Endothelial cell of umbilical vein (primary cell): Measurements from ENCODE around the gene KCNJ6.

Experiments
- EZH2 ChIP-seq: IDR thresholded peaks from 2 replicates; pipeline ENCODE4 v1.6.1; 2012; ENCODE audit warnings: borderline replicate concordance, low read depth, mild to moderate bottlenecking, moderate library complexity, low read length, inconsistent platforms; ENCODE audit not compliant: severe bottlenecking
- FOS ChIP-seq: IDR thresholded peaks from 2 replicates; pipeline ENCODE4 v1.6.1; 2011; ENCODE audit warnings: mild to moderate bottlenecking, low read length, moderate library complexity, borderline replicate concordance; ENCODE audit not compliant: insufficient read depth
- GATA2 ChIP-seq: IDR thresholded peaks from 2 replicates; pipeline ENCODE4 v1.7.0; 2011; ENCODE audit warnings: low read depth, mild to moderate bottlenecking, moderate library complexity, mixed read lengths, low read length; ENCODE audit not compliant: insufficient read length, insufficient read depth
- JUN ChIP-seq: IDR thresholded peaks from 2 replicates; pipeline ENCODE4 v1.6.1; 2011; ENCODE audit warnings: borderline replicate concordance, low read depth; ENCODE audit not compliant: insufficient read length, insufficient read depth
- MYC ChIP-seq: IDR thresholded peaks from one replicate; pipeline ENCODE4 v1.6.1; 2011; ENCODE audit warnings: mild to moderate bottlenecking, low read depth, low read length
- POLR2A ChIP-seq: IDR thresholded peaks from 2 replicates; pipeline ENCODE4 v1.6.1; 2012; ENCODE audit warnings: low read depth, mild to moderate bottlenecking, control low read depth, low read length
- POLR2AphosphoS5 ChIP-seq: IDR thresholded peaks from 2 replicates; pipeline ENCODE4 v1.6.1; 2012; ENCODE audit warnings: low read depth, mild to moderate bottlenecking, control low read depth, low read length, moderate library complexity; ENCODE audit not compliant: insufficient read depth
- TF ChIP-seq, protein P1 (sequence below), 2 donors: IDR thresholded peaks; 1 replicate in 1 of 2; 2 replicates in 1 of 2; pipeline ENCODE4 v1.5.1; 2011; ENCODE audit warnings: low read length in 2 of 2, mild to moderate bottlenecking in 2 of 2, moderate library complexity in 2 of 2, control low read depth in 1 of 2, inconsistent platforms in 1 of 2, low read depth in 1 of 2; ENCODE audit not compliant: insufficient read depth in 1 of 2; ENCODE audit errors: extremely low read depth in 1 of 2
- TF ChIP-seq, protein P2 (sequence below): IDR thresholded peaks from 2 replicates; pipeline ENCODE4 v1.6.1; 2011; ENCODE audit not compliant: insufficient read depth, insufficient read length

DNA sequence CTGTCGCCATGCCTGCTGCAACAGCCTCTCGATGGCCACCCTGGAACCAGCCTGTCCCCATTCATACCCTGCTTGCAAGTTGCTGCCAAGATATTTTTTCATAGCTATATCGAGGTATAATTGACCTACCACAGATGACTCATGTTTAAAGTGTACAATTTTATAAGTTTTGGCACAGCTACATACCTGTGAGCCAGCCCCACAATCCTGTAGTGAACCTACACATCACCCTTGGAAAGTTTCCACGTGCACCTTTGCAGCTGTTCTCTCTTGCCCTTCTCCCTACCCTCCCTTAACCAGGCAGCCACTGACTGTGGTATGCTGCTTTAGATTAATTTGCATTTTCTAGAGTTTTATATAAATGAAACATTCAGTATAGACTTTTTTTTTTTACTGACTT, 23.0 kb upstream of the KCNJ6 start:
- no peak for TF ChIP-seq EZH2
- TF ChIP-seq, protein P1, sequence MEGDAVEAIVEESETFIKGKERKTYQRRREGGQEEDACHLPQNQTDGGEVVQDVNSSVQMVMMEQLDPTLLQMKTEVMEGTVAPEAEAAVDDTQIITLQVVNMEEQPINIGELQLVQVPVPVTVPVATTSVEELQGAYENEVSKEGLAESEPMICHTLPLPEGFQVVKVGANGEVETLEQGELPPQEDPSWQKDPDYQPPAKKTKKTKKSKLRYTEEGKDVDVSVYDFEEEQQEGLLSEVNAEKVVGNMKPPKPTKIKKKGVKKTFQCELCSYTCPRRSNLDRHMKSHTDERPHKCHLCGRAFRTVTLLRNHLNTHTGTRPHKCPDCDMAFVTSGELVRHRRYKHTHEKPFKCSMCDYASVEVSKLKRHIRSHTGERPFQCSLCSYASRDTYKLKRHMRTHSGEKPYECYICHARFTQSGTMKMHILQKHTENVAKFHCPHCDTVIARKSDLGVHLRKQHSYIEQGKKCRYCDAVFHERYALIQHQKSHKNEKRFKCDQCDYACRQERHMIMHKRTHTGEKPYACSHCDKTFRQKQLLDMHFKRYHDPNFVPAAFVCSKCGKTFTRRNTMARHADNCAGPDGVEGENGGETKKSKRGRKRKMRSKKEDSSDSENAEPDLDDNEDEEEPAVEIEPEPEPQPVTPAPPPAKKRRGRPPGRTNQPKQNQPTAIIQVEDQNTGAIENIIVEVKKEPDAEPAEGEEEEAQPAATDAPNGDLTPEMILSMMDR (IDR thresholded peaks at IDR 0.05; ENCODE audit: extremely low read depth in 1 of 2, insufficient read depth in 1 of 2, low read depth in 1 of 2, low read length in 2 of 2), result no peak
- TF ChIP-seq, protein P2, sequence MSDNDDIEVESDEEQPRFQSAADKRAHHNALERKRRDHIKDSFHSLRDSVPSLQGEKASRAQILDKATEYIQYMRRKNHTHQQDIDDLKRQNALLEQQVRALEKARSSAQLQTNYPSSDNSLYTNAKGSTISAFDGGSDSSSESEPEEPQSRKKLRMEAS, result no peak
- no peak for TF ChIP-seq GATA2
- no peak for TF ChIP-seq MYC
- no peak for TF ChIP-seq POLR2AphosphoS5
- TF ChIP-seq POLR2A, result no peak
- TF ChIP-seq JUN, result no peak
- no peak for TF ChIP-seq FOS
